Fibroblast of mammary gland (primary cell): Measurements from ENCODE around the gene C4BPA.
A peak's percentile ranks its signal among the peaks of the same experiment; 100 is the strongest.

Experiments used
- DNase-seq: peaks from one replicate; pipeline ENCODE4 v3.0.0-alpha.2; 2010; ENCODE audit warnings: low read depth
- H3K4me3 ChIP-seq: 2 replicates; pipeline ENCODE4 v1.5.1; 2011; ENCODE audit warnings: low read depth, mild to moderate bottlenecking, low read length, moderate library complexity; ENCODE audit not compliant: control insufficient read depth
- TF ChIP-seq, protein P1 (sequence below): conservative IDR thresholded peaks from 2 replicates; pipeline ENCODE4 v1.5.1; 2011; ENCODE audit warnings: low read depth, low read length, inconsistent platforms; ENCODE audit not compliant: control insufficient read depth, insufficient read depth

Gene C4BPA

GRCh38 chr1:207076181-207076955 lies 27.7 kb upstream of the C4BPA start:
- TF ChIP-seq, protein P1, sequence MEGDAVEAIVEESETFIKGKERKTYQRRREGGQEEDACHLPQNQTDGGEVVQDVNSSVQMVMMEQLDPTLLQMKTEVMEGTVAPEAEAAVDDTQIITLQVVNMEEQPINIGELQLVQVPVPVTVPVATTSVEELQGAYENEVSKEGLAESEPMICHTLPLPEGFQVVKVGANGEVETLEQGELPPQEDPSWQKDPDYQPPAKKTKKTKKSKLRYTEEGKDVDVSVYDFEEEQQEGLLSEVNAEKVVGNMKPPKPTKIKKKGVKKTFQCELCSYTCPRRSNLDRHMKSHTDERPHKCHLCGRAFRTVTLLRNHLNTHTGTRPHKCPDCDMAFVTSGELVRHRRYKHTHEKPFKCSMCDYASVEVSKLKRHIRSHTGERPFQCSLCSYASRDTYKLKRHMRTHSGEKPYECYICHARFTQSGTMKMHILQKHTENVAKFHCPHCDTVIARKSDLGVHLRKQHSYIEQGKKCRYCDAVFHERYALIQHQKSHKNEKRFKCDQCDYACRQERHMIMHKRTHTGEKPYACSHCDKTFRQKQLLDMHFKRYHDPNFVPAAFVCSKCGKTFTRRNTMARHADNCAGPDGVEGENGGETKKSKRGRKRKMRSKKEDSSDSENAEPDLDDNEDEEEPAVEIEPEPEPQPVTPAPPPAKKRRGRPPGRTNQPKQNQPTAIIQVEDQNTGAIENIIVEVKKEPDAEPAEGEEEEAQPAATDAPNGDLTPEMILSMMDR: no peak
- H3K4me3 ChIP-seq: no peak overlapping the region
- DNase-seq: peak; percentile 11

- TF ChIP-seq, protein P1: no peak
- H3K4me3 ChIP-seq: no peak overlapping the region
- DNase-seq: no peak
Observed at GRCh38 chr1:207077012-207077411, 27.0 kb upstream of the C4BPA start.

GRCh38 chr1:207077470-207078377 lies 26.3 kb upstream of the C4BPA start:
- TF ChIP-seq, protein P1: peak; percentile 94

DNA sequence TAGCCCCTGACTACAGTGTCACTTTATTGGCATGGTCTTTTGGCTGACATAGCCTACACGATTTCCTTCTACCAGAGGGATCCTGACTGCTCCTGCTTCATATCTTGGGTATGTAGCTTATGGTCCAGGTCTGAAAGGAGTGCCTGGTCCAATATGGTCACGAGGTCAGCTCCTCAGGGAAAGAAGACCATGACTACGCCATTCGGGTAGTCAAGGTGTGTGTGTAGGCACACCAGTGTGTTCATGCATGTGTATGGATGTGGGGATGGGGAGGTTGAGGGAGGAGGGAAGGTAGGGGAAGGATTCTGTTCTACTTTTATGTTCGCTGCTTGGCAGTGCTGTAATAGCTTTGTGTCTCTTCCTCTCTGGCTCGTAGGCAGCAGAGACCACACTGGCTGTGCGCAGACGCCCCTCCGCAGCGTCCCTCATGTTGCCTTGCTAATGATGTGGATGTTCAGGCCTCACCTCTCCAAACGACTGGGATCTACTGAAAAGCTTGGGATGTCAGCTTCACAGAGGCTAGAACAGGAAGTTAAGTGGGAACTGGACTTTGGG lies 25.4 kb upstream of the C4BPA start:
- no peak overlapping the region for H3K4me3 ChIP-seq
- TF ChIP-seq, protein P1: no peak
- no peak for DNase-seq

More at GRCh38 chr1:207077470-207078377, 26.3 kb upstream of the C4BPA start:
- no peak overlapping the region for H3K4me3 ChIP-seq
- peak; percentile 81 for DNase-seq

GRCh38 chr1:207079706-207080241 lies 24.3 kb upstream of the C4BPA start:
- no peak for DNase-seq
- H3K4me3 ChIP-seq: no peak overlapping the region

DNA sequence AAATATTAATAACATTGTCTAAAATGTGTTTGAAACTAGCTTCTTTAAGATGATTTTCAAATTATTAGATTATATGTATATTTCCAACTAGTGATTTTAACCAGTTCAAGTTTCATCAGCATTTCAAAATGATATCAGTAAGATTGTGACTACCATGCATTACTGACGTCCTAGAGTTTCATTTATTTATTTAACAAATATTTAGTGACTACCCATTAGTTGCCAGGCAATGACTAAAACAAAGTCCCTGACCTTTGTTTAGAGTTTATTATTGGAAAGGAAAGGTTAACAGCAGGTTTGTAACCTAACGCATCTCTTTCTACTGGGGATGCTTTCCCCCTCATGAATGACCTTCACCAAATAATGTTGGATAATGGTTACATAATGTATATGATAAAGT lies 22.9 kb upstream of the C4BPA start:
- DNase-seq: no peak
- no peak overlapping the region for H3K4me3 ChIP-seq
- TF ChIP-seq, protein P1: no peak

More at GRCh38 chr1:207079706-207080241, 24.3 kb upstream of the C4BPA start:
- TF ChIP-seq, protein P1: no peak
